IPS-18a (cell line): Measurements from ENCODE around the gene MRPS5.
"Not testable (repeated sequence)": the region's sequence is repeated elsewhere in the genome, so short reads cannot be mapped to it uniquely, and the experiment has no call there.

Source experiments
- H3K27ac ChIP-seq: one replicate; pipeline ENCODE4 v1.5.1; 2013; ENCODE audit warnings: low read length
- H3K27me3 ChIP-seq: one replicate; pipeline ENCODE4 v1.6.1; 2013; ENCODE audit warnings: mild to moderate bottlenecking, low read length; ENCODE audit not compliant: control insufficient read depth, insufficient read depth
- H3K36me3 ChIP-seq: one replicate; pipeline ENCODE4 v1.6.1; 2013; ENCODE audit warnings: low read depth, low read length; ENCODE audit not compliant: control insufficient read depth
- H3K4me1 ChIP-seq: one replicate; pipeline ENCODE4 v1.6.1; 2013; ENCODE audit warnings: low read depth, low read length; ENCODE audit not compliant: control insufficient read depth
- H3K4me3 ChIP-seq: one replicate; pipeline ENCODE4 v1.5.1; 2013; ENCODE audit warnings: low read length
- H3K9ac ChIP-seq: one replicate; pipeline ENCODE4 v1.6.1; 2013; ENCODE audit warnings: mild to moderate bottlenecking, low read length, moderate library complexity
- H3K9me3 ChIP-seq: one replicate; pipeline ENCODE4 v1.6.1; 2013; ENCODE audit warnings: low read depth, low read length; ENCODE audit not compliant: control insufficient read depth

The MRPS5 gene

GRCh38 chr2:95122197-95122551, 566 bp upstream of the MRPS5 start:
- Histone ChIP-seq H3K9ac (peak overlapping the region; percentile 80), H3K27ac (no peak overlapping the region), H3K4me1 (no peaks in the 10 kb centered on the region), H3K4me3 (peak overlapping the region; percentile 99), H3K27me3 (no peaks in the 10 kb centered on the region), H3K9me3 (no peaks in the 10 kb centered on the region), H3K36me3 (no peaks in the 10 kb centered on the region)

GRCh38 chr2:95121093-95121406, 558 bp downstream of the MRPS5 start:
- peak overlapping the region; percentile 99 for H3K4me3 ChIP-seq
- H3K9ac ChIP-seq, result peak overlapping the region; percentile 80
- H3K27me3 ChIP-seq, result no peaks in the 10 kb centered on the region
- H3K36me3 ChIP-seq, result no peaks in the 10 kb centered on the region
- H3K27ac ChIP-seq, result no peak overlapping the region
- H3K4me1 ChIP-seq, result no peaks in the 10 kb centered on the region
- no peaks in the 10 kb centered on the region for H3K9me3 ChIP-seq

- peaks cover 28% of the 10 kb centered on the region for H3K36me3 ChIP-seq
- no peak overlapping the region for H3K4me3 ChIP-seq
- no peak overlapping the region for H3K9ac ChIP-seq
- no peaks in the 10 kb centered on the region for H3K27me3 ChIP-seq
- H3K27ac ChIP-seq, result no peak overlapping the region
- H3K9me3 ChIP-seq, result no peaks in the 10 kb centered on the region
- no peaks in the 10 kb centered on the region for H3K4me1 ChIP-seq
Observed at GRCh38 chr2:95115418-95115817, 6.2 kb downstream of the MRPS5 start.

- Histone ChIP-seq H3K9ac (no peak overlapping the region), H3K4me1 (no peaks in the 10 kb centered on the region), H3K27me3 (no peaks in the 10 kb centered on the region), H3K36me3 (peaks cover 46% of the 10 kb centered on the region), H3K27ac (no peak overlapping the region), H3K9me3 (no peaks in the 10 kb centered on the region), H3K4me3 (no peak overlapping the region)
Observed at GRCh38 chr2:95113464-95113863, 8.1 kb downstream of the MRPS5 start.

- Histone ChIP-seq H3K9ac (no peak overlapping the region), H3K4me1 (no peaks in the 10 kb centered on the region), H3K4me3 (no peak overlapping the region), H3K36me3 (peaks cover 77% of the 10 kb centered on the region), H3K9me3 (no peaks in the 10 kb centered on the region), H3K27me3 (no peaks in the 10 kb centered on the region), H3K27ac (no peak overlapping the region)
Observed at GRCh38 chr2:95110395-95110794, 11.2 kb downstream of the MRPS5 start.

GRCh38 chr2:95109260-95109659, 12.3 kb downstream of the MRPS5 start:
- Histone ChIP-seq H3K27me3 (no peaks in the 10 kb centered on the region), H3K9me3 (no peaks in the 10 kb centered on the region), H3K27ac (no peak overlapping the region), H3K4me3 (no peak overlapping the region), H3K4me1 (no peaks in the 10 kb centered on the region), H3K9ac (no peak overlapping the region), H3K36me3 (peaks cover 80% of the 10 kb centered on the region)

GRCh38 chr2:95106081-95106480, 15.5 kb downstream of the MRPS5 start:
- Histone ChIP-seq H3K27me3 (no peaks in the 10 kb centered on the region), H3K36me3 (peaks cover 82% of the 10 kb centered on the region)

GRCh38 chr2:95104606-95105005, 17.0 kb downstream of the MRPS5 start:
- Histone ChIP-seq H3K36me3 (peaks cover 82% of the 10 kb centered on the region), H3K27me3 (no peaks in the 10 kb centered on the region), H3K9me3 (no peaks in the 10 kb centered on the region), H3K9ac (no peak overlapping the region), H3K4me3 (no peak overlapping the region), H3K27ac (no peak overlapping the region), H3K4me1 (no peaks in the 10 kb centered on the region)

More at GRCh38 chr2:95106081-95106480, 15.5 kb downstream of the MRPS5 start:
- Histone ChIP-seq H3K9me3 (no peaks in the 10 kb centered on the region), H3K4me1 (no peaks in the 10 kb centered on the region), H3K4me3 (no peak overlapping the region), H3K9ac (no peak overlapping the region), H3K27ac (no peak overlapping the region)

- Histone ChIP-seq H3K27ac (no peak overlapping the region), H3K9me3 (no peaks in the 10 kb centered on the region), H3K36me3 (peaks cover 41% of the 10 kb centered on the region), H3K9ac (no peak overlapping the region), H3K4me1 (no peaks in the 10 kb centered on the region), H3K4me3 (no peak overlapping the region), H3K27me3 (no peaks in the 10 kb centered on the region)
Observed at GRCh38 chr2:95099910-95100309, 21.7 kb downstream of the MRPS5 start.

GRCh38 chr2:95098273-95098672, 23.3 kb downstream of the MRPS5 start:
- H3K27me3 ChIP-seq, H3K4me1 ChIP-seq, H3K9me3 ChIP-seq, H3K9ac ChIP-seq, H3K4me3 ChIP-seq, H3K27ac ChIP-seq: not testable (repeated sequence)
- peaks cover 25% of the 10 kb centered on the region for H3K36me3 ChIP-seq

GRCh38 chr2:95091885-95092555, 29.6 kb downstream of the MRPS5 start:
- no peak overlapping the region for H3K4me3 ChIP-seq
- no peak overlapping the region for H3K9ac ChIP-seq
- no peaks in the 10 kb centered on the region for H3K27me3 ChIP-seq
- H3K27ac ChIP-seq, result no peak overlapping the region
- peaks cover 26% of the 10 kb centered on the region for H3K36me3 ChIP-seq
- H3K9me3 ChIP-seq, result no peaks in the 10 kb centered on the region
- peaks cover 4% of the 10 kb centered on the region for H3K4me1 ChIP-seq

- no peaks in the 10 kb centered on the region for H3K27me3 ChIP-seq
- H3K27ac ChIP-seq, result no peak overlapping the region
- peaks cover 4% of the 10 kb centered on the region for H3K4me1 ChIP-seq
- H3K36me3 ChIP-seq, result peaks cover 39% of the 10 kb centered on the region
- H3K9ac ChIP-seq, result no peak overlapping the region
- no peaks in the 10 kb centered on the region for H3K9me3 ChIP-seq
- H3K4me3 ChIP-seq, result no peak overlapping the region
Observed at GRCh38 chr2:95087379-95087778, 34.2 kb downstream of the MRPS5 start.
